RWPE1 (cell line): ENCODE data around the gene CATSPER1.

Experiments
- CTCF ChIA-PET: fragments of 350-600 bp; sonication (Branson Sonifier 250); formaldehyde crosslinking; extraction: SDS; loops from one replicate; lab custom pipeline; 2021; lab: Yijun Ruan, JAX
- POLR2A ChIA-PET: fragments of 400-600 bp; formaldehyde crosslinking; extraction: SDS; loops from one replicate; lab custom pipeline; 2020; ENCODE audit warnings: antibody characterized with exemption; ENCODE audit not compliant: low non-redundant PET; lab: Yijun Ruan, JAX
- DNase-seq: peaks from one replicate; pipeline ENCODE4 v3.0.0; 2012; ENCODE audit warnings: low spot score
- H3K27ac ChIP-seq: fragments of 450-650 bp; 2 replicates; pipeline ENCODE4 v1.5.1; 2017
- TF ChIP-seq, protein P1 (sequence below): fragments of 450-650 bp; conservative IDR thresholded peaks from 2 replicates; pipeline ENCODE4 v1.5.1; 2017; ENCODE audit warnings: low read depth, mild to moderate bottlenecking

Gene CATSPER1

DNA sequence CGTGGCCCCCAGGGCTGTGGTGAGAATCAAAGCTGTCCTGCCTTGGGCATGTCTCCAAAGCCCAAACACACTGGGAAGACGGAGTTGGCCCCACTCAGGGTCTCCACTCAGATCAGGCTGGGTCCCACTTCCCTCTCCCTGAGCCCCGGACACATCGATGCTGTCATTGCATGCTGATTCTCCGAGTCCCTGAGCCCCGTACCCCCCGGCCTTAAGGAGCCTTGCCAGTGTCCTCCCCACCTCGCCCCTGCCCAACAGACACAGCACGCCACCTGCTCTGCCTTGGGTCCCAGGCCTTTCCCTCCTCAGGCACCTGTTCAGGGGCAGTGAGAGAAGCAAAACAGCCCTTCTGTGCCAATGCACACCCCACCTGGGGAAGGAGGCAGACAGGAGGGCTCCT is 38.9 kb downstream of the CATSPER1 start:
- DNase-seq = no peak
- POLR2A ChIA-PET = no interaction called here
- no peak overlapping the region for H3K27ac ChIP-seq
- CTCF ChIA-PET = interaction anchor here (1.7 kb wide), 1 partner anchor 103 kb away, joined by 11 read pairs; no protein-coding TSS in a partner anchor
- TF ChIP-seq, protein P1, sequence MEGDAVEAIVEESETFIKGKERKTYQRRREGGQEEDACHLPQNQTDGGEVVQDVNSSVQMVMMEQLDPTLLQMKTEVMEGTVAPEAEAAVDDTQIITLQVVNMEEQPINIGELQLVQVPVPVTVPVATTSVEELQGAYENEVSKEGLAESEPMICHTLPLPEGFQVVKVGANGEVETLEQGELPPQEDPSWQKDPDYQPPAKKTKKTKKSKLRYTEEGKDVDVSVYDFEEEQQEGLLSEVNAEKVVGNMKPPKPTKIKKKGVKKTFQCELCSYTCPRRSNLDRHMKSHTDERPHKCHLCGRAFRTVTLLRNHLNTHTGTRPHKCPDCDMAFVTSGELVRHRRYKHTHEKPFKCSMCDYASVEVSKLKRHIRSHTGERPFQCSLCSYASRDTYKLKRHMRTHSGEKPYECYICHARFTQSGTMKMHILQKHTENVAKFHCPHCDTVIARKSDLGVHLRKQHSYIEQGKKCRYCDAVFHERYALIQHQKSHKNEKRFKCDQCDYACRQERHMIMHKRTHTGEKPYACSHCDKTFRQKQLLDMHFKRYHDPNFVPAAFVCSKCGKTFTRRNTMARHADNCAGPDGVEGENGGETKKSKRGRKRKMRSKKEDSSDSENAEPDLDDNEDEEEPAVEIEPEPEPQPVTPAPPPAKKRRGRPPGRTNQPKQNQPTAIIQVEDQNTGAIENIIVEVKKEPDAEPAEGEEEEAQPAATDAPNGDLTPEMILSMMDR = no peak

DNA sequence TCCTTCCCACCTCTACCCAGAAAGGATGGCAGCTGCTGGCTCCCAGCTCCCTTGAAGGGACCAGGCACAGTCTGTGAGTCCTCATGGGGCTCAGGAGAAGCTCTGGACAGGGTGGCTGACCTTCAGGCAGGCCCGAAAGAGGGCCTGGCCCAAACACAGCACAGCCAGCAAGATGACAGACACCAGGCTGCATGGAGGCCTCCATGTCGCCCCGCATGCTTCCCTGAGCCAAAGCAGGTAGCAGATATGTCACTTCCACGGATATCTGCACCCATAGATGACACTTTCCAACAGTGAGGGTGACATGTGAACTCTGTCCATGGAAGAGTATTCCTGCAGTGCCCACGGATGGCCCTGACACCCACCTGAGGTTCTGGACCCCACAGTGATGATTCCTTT is 42.7 kb downstream of the CATSPER1 start:
- TF ChIP-seq, protein P1 = no peak
- ChIA-PET CTCF (interaction anchor here (0.5 to 1.3 kb wide), 4 partner anchors 95 to 130 kb away, joined by 3 to 6 read pairs (median 3); partner anchors contain the start of genes FIBP and MUS81), POLR2A (no interaction called here)
- DNase-seq = no peak
- no peak overlapping the region for H3K27ac ChIP-seq

DNA sequence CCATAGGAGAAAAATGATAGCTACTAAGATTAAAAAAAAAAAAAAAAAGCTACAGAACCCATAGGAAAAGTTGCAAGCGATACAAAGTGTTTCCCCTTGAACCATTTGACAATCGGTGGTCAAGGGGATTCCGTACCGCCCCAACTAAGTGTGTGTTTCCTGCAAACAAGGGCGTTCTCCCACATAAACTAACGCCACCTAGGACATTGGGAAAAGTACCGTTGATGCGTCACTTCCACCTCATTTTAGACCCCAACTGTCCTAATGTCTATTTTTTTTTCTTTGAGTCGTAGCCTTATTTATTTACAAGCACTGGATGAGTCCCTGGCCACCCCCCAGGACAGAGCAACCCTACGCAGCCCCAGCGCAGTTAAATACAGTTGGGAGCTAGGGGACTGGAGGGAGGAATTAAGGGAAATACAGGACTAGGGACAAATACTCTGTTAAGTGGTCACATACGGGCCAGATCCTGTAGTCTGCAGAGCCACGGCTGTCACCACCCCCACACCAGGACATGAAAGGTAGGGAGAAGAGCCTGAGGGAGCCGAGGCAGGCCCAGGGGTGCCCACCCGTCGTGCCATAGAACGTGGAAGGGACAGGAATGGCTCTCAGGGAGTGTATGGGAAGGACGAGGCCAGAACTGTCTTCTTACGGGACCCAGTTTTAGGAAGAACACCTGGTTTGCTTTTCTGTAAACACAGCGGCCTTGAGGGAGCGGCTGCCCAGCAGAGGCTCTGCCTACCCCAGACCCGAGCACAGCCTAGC is 43.3 kb downstream of the CATSPER1 start:
- no peak overlapping the region for H3K27ac ChIP-seq
- POLR2A ChIA-PET = no interaction called here
- CTCF ChIA-PET = interaction anchor here (0.5 to 1.3 kb wide), 4 partner anchors 94 to 129 kb away, joined by 3 to 6 read pairs (median 3); partner anchors contain the start of genes FIBP and MUS81
- DNase-seq = no peak
- TF ChIP-seq, protein P1 = no peak

DNA sequence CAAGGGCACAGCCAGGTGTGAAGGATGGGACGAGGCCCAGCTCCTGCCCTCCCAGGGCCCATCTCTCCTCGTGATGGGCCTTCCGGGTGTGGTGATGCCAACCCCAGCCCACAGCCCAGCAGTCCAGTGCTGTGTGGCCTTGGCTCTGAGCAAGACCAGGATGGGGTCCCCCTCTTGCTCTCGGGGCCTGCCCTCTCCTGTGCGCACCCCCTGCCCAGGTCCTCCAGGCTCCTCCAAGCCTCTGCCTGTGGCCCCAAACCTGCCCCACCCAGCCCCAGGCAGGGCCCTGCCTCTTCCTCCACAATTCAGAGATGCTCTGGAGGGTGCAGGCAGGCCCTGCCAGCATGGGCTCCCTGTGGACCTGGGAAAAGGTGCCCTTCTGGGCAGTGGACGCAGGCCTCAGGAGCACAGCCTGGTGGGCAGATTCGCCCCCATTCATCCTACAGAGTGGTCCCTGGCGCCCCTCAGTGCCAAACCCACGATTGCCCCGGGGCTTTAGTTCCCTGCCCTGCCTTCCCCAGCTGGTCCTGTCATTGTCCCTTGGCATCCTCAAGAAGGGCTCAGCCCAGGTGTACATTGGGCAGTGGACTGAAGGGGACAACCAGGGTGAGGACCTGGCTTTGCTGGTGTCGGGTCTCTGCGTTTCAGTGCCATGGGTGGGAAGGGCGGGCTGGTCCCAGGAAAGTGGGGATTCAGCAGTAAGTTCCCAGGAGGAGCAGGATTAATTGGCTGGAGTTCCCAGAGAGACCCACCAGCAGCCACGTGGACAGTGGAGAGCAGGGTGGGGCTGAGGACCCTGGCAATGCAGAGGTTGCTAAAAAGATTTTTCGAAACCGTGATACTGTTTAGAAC is 44.1 kb downstream of the CATSPER1 start:
- CTCF ChIA-PET = interaction anchor here (0.6 to 1.3 kb wide), 2 partner anchors 8 to 98 kb away, joined by 3 to 5 read pairs; no protein-coding TSS in a partner anchor
- TF ChIP-seq, protein P1 = no peak

DNA sequence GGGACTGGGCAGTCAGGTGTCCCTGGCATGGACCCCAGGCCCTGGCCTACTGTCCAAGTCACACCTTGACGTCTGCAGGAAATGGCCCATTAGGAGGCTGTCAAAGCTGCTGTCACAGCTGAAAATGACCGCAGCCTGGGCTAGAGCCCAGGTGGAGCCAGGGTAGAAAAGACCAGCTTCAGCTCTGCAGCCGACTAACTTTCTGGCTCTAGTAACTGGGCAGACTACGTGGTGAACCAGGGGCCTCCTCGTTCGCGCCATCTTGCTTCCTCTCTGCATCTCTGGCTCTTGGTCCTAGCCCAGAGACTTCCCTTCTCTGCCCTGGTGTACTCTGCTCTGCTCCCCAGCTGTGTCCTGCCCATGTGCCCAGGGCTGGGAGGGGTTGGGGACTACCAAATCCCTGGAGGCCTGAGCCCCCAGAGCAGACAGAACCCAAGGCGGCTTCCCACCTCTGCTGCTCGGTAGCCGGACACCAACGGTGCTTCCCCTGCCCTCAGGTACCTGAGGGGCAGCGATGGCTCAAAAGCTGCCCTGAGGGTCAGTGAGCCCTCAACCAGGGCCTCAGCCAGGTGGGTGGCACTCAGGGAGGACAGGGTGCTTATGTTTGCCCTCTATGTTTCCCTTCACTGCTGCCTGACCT is 45.1 kb downstream of the CATSPER1 start:
- CTCF ChIA-PET = interaction anchor here (1.5 kb wide), 1 partner anchor 93 kb away, joined by 3 read pairs; the partner anchor contains the start of gene FIBP
- TF ChIP-seq, protein P1 = no peak
- POLR2A ChIA-PET = no interaction called here
- H3K27ac ChIP-seq = peak overlapping the region; percentile 15; the same call in 1 of the 2 replicates
- no peak for DNase-seq

More for the DNA sequence above, 44.1 kb downstream of the CATSPER1 start:
- DNase-seq = no peak
- POLR2A ChIA-PET = no interaction called here
- H3K27ac ChIP-seq = no peak overlapping the region
